HepG2 (cell line): ENCODE measurements around the gene TH. TPM values are rescaled to one million over a fixed set of nuclear protein-coding genes. Genes with fewer than 3 reads are reported as not detected.

ENCODE experiments used
- ATF4 ChIP-seq, 2 experiments: fragments of 450-650 bp in 1 of 2; sonication (generic) in 1 of 2; formaldehyde crosslinking; IDR thresholded peaks; 2 replicates each; pipeline versions ENCODE4 v1.5.0 to v1.8.0; 2020 to 2022; ENCODE audit warnings: mild to moderate bottlenecking in 1 of 2, missing genetic modification reagents in 1 of 2
- GMEB2 ChIP-seq: IDR thresholded peaks from 2 replicates; pipeline ENCODE4 v1.6.1; 2016; ENCODE audit warnings: missing biosample characterization, missing genetic modification reagents, low read depth
- GTF3A ChIP-seq: sonication (generic); formaldehyde crosslinking; conservative IDR thresholded peaks from 2 replicates; pipeline ENCODE4 v1.4.0; 2020; ENCODE audit warnings: mild to moderate bottlenecking, missing genetic modification reagents
- NFKB2 ChIP-seq: sonication (generic); formaldehyde crosslinking; IDR thresholded peaks from 2 replicates; pipeline ENCODE4 v1.4.0; 2020; ENCODE audit warnings: missing genetic modification reagents, borderline replicate concordance
- PRDM15 ChIP-seq: sonication (generic); formaldehyde crosslinking; IDR thresholded peaks from 2 replicates; pipeline ENCODE4 v1.4.0; 2020; ENCODE audit warnings: missing genetic modification reagents
- REL ChIP-seq: sonication (generic); formaldehyde crosslinking; conservative IDR thresholded peaks from 2 replicates; pipeline ENCODE4 v1.8.0; 2022; ENCODE audit warnings: mild to moderate bottlenecking, missing genetic modification reagents, moderate library complexity
- THAP11 ChIP-seq: IDR thresholded peaks from 2 replicates; pipeline ENCODE4 v1.6.1; 2016; ENCODE audit warnings: missing biosample characterization, missing genetic modification reagents
- ZBTB4 ChIP-seq: sonication (generic); formaldehyde crosslinking; IDR thresholded peaks from 2 replicates; pipeline ENCODE4 v1.4.0; 2020; ENCODE audit warnings: missing genetic modification reagents, mild to moderate bottlenecking, borderline replicate concordance
- ZBTB44 ChIP-seq: sonication (generic); formaldehyde crosslinking; IDR thresholded peaks from 2 replicates; pipeline ENCODE4 v1.4.0; 2020; ENCODE audit warnings: missing genetic modification reagents
- ZBTB7A ChIP-seq: sonication (generic); formaldehyde crosslinking; IDR thresholded peaks from 2 replicates; pipeline ENCODE4 v1.8.0; 2022; ENCODE audit warnings: mild to moderate bottlenecking, missing genetic modification reagents
- ZFP41 ChIP-seq: sonication (generic); formaldehyde crosslinking; IDR thresholded peaks from 2 replicates; pipeline ENCODE4 v1.4.0; 2020; ENCODE audit warnings: mild to moderate bottlenecking, missing genetic modification reagents, borderline replicate concordance
- ZNF207 ChIP-seq: fragments of 450-650 bp; IDR thresholded peaks from 2 replicates; pipeline ENCODE4 v1.6.1; 2016; ENCODE audit warnings: antibody characterized with exemption, borderline replicate concordance
- ZNF263 ChIP-seq: sonication (generic); formaldehyde crosslinking; IDR thresholded peaks from 2 replicates; pipeline ENCODE4 v1.4.0; 2020; ENCODE audit warnings: missing genetic modification reagents
- ZNF3 ChIP-seq: IDR thresholded peaks from 2 replicates; pipeline ENCODE4 v1.7.0; 2017; ENCODE audit warnings: inconsistent platforms
- ZNF430 ChIP-seq: sonication (generic); formaldehyde crosslinking; IDR thresholded peaks from 2 replicates; pipeline ENCODE4 v1.9.0; 2021; ENCODE audit warnings: mild to moderate bottlenecking, missing genetic modification reagents
- ZNF589 ChIP-seq: sonication (generic); formaldehyde crosslinking; conservative IDR thresholded peaks from 2 replicates; pipeline ENCODE4 v1.8.0; 2022; ENCODE audit warnings: mild to moderate bottlenecking, moderate library complexity, missing genetic modification reagents
- ZSCAN20 ChIP-seq: sonication (generic); formaldehyde crosslinking; IDR thresholded peaks from 2 replicates; pipeline ENCODE4 v1.4.0; 2020; ENCODE audit warnings: missing genetic modification reagents, mild to moderate bottlenecking, borderline replicate concordance
- polyA plus RNA-seq, 8 experiments: library from polyadenylated mRNA; depleted of rRNA in 3 of 8; stranded (reverse) in 7 of 8; unstranded in 1 of 8; fragments of >200 nt; fragmentation: Illumina TruSeq in 4 of 8; extraction: Trizol in 4 of 8; gene quantifications; 2 replicates each; pipeline versions ENCODE4 v1.2.1 to v1.2.3, GENCODE V29; 2011 to 2016; ENCODE audit warnings: low read depth in 4 of 8, missing spikeins in 1 of 8, mixed read lengths in 1 of 8; ENCODE audit not compliant: insufficient read depth in 1 of 8
- total RNA-seq, 5 experiments: library from RNA; depleted of rRNA; stranded (reverse); fragments of >200 nt; fragmentation: Illumina TruSeq; extraction: Trizol; gene quantifications; 2 replicates each; pipeline ENCODE4 v1.2.3, GENCODE V29; 2016; ENCODE audit warnings: low read depth in 1 of 5

The TH gene
- total and polyA plus RNA-seq, 2 of the 13 experiments (the other 11 are each of a cell fraction or from before 2014, with no cell fraction given): 0.36 TPM; not detected in 1

GRCh38 chr11:2131371-2132236, 40.0 kb downstream of the TH start (continued):
- TF ChIP-seq ATF4 (CRISPR knock-in tag; IDR thresholded peaks at IDR 0.05) (no peak), REL (no peak; the same call in 1 of the 2 replicates), GMEB2 (CRISPR knock-in tag) (no peak), ZBTB4 (peak; percentile 94; the same call in 1 of the 2 replicates), ZNF589 (CRISPR knock-in tag) (peak; percentile 97; the same call in 1 of the 2 replicates), GTF3A (no peak), ZNF3 (CRISPR knock-in tag) (no peak), ZFP41 (CRISPR knock-in tag) (peak; percentile 27; the same call in 1 of the 2 replicates), ZNF263 (no peak), THAP11 (CRISPR knock-in tag) (no peak), ZNF207 (0 out of 2 replicates have a peak, but pooled peaks have one; percentile 22), NFKB2 (CRISPR knock-in tag) (no peak), ZBTB44 (CRISPR knock-in tag) (no peak), PRDM15 (CRISPR knock-in tag) (no peak), ZBTB7A (peak; percentile 55; the same call in 1 of the 2 replicates), ZNF430 (CRISPR knock-in tag) (no peak), ZSCAN20 (CRISPR knock-in tag) (no peak)
